K562 (cell line): ENCODE data around the gene GHDC. TPM values are rescaled to one million over a fixed set of nuclear protein-coding genes. Genes with fewer than 3 reads are reported as not detected.

Experiments used
- ATAC-seq: fragments of 200-7000 bp; cut with Tn5 transposase; 3 replicates; pipeline ENCODE4 v1.9.1; 2020; ENCODE audit warnings: moderate library complexity
- BruUV-seq: library from RNA; stranded (reverse); fragments of 400-500 nt; replicated peaks from 2 replicates; lab custom pipeline; 2021; lab: Mats Ljungman, UMichigan
- CTCF ChIA-PET: fragments of 300-600 bp; formaldehyde crosslinking; extraction: SDS; loops from one replicate; lab custom pipeline; 2021; ENCODE audit warnings: low intra/inter-chr PET ratio; lab: Yijun Ruan, JAX
- POLR2A ChIA-PET: fragments of 300-600, 350-650 bp; sonication (Branson Sonifier 250); formaldehyde crosslinking; extraction: SDS; loops from one replicate; lab custom pipeline; 2021; ENCODE audit warnings: antibody characterized with exemption, inconsistent platforms; lab: Yijun Ruan, JAX
- DNase-seq, 4 experiments: peaks; one replicate each; pipeline versions ENCODE4 v3.0.0 to v3.0.0-alpha.2; 2011 to 2018; ENCODE audit warnings: low spot score in 3 of 4, mixed read lengths in 3 of 4; ENCODE audit errors: extremely low read depth in 1 of 4
- FAIRE-seq: peaks from 2 replicates; lab custom pipeline; 2011; peaks lifted over from hg19 to GRCh38; lab: Jason Lieb, UNC
- H2AFZ ChIP-seq: 2 replicates; pipeline ENCODE4 v1.6.0; 2011; ENCODE audit warnings: low read depth, low read length, control low read depth, inconsistent platforms
- H3K27ac ChIP-seq: fragments of 200-600 bp; 3 replicates; pipeline ENCODE4 v1.8.0; 2011; ENCODE audit warnings: low read depth, mild to moderate bottlenecking, control low read depth, inconsistent platforms, low read length, moderate library complexity, mixed read lengths; ENCODE audit errors: extremely low read depth
- H3K27me3 ChIP-seq, 2 experiments: fragments of 300-600 bp in 1 of 2; 2 replicates in 1 of 2; 3 replicates in 1 of 2; pipeline versions ENCODE4 v1.6.0 to v1.8.0; 2011; ENCODE audit warnings: inconsistent platforms in 2 of 2, low read length in 2 of 2, mild to moderate bottlenecking in 1 of 2, mixed read lengths in 1 of 2, moderate library complexity in 1 of 2; ENCODE audit not compliant: control insufficient read depth in 2 of 2, insufficient read depth in 2 of 2
- H3K36me3 ChIP-seq: fragments of 300-600 bp; 3 replicates; pipeline ENCODE4 v1.8.0; 2011; ENCODE audit warnings: mild to moderate bottlenecking, low read length, inconsistent platforms; ENCODE audit not compliant: control insufficient read depth, insufficient read depth
- H3K4me1 ChIP-seq, 2 experiments: fragments of 200-600 bp in 1 of 2; replicated peaks in 1 of 2; 2 replicates in 1 of 2; 3 replicates in 1 of 2; pipeline versions ENCODE4 v1.5.1 to v1.8.0; 2011; ENCODE audit warnings: inconsistent platforms in 2 of 2, low read length in 2 of 2, mild to moderate bottlenecking in 1 of 2, mixed read lengths in 1 of 2, moderate library complexity in 1 of 2; ENCODE audit not compliant: control insufficient read depth in 2 of 2, insufficient read depth in 2 of 2
- H3K4me2 ChIP-seq: 2 replicates; pipeline ENCODE4 v1.6.1; 2011; ENCODE audit warnings: low read length, control low read depth, inconsistent platforms, mixed read lengths; ENCODE audit not compliant: insufficient read depth
- H3K4me3 ChIP-seq: fragments of 200-600 bp; sonication (generic), shearing (Covaris generic); 2 replicates; pipeline ENCODE4 v1.5.1; 2016; ENCODE audit warnings: control low read depth, inconsistent platforms
- H3K79me2 ChIP-seq: fragments of 200-600 bp; 3 replicates; pipeline ENCODE4 v1.8.0; 2011; ENCODE audit warnings: low read length, inconsistent platforms; ENCODE audit not compliant: control insufficient read depth, insufficient read depth
- H3K9ac ChIP-seq, 2 experiments: 2 replicates each; pipeline versions ENCODE4 v1.6.0 to v1.6.1; 2011; ENCODE audit warnings: low read depth in 2 of 2, low read length in 2 of 2, control low read depth in 1 of 2, inconsistent platforms in 1 of 2, mild to moderate bottlenecking in 1 of 2, mixed read lengths in 1 of 2; ENCODE audit not compliant: insufficient read depth in 1 of 2
- H3K9me1 ChIP-seq: one replicate; pipeline ENCODE4 v1.6.0; 2011; ENCODE audit warnings: inconsistent platforms, mild to moderate bottlenecking, low read length, moderate library complexity; ENCODE audit not compliant: control insufficient read depth, insufficient read depth
- H3K9me3 ChIP-seq: replicated peaks from 2 replicates; pipeline ENCODE4 v1.5.1; 2011; ENCODE audit warnings: low read depth, low read length, inconsistent platforms; ENCODE audit not compliant: control insufficient read depth, insufficient read depth
- H4K20me1 ChIP-seq: replicated peaks from 2 replicates; pipeline ENCODE4 v1.6.1; 2011; ENCODE audit warnings: low read length, inconsistent platforms, mixed read lengths; ENCODE audit not compliant: control insufficient read depth, insufficient read depth
- POLR2G ChIP-seq: fragments of 200-400 bp; formaldehyde crosslinking; IDR thresholded peaks from 2 replicates; pipeline ENCODE4 v1.6.1; 2017; ENCODE audit warnings: low read depth, mild to moderate bottlenecking, antibody characterized with exemption, low read length, moderate library complexity
- TFE3 ChIP-seq: fragments of 450-650 bp; formaldehyde crosslinking; IDR thresholded peaks from 2 replicates; pipeline ENCODE4 v1.4.0; 2020; ENCODE audit warnings: mild to moderate bottlenecking, mixed read lengths
- ZNF175 ChIP-seq: fragments of 200-800 bp; sonication (Bioruptor generic); IDR thresholded peaks from 2 replicates; pipeline ENCODE4 v1.6.1; 2016; ENCODE audit warnings: low read depth, mild to moderate bottlenecking, missing genetic modification characterization, missing compliant biosample characterization
- WGBS: fragments of 100-300 bp; shearing (Covaris generic); methylation state at CpG from one replicate; pipeline ENCODE4 v1.1.6; 2016; ENCODE audit warnings: low coverage, mixed read lengths; ENCODE audit not compliant: insufficient coverage; ENCODE audit errors: missing lambda C conversion rate; 5-methylcytosine and 5-hydroxymethylcytosine counted together
- in situ Hi-C: fragments of 300-500 bp; cut with MboI; formaldehyde crosslinking; loops from 4 replicates; pipeline ENCODE4 v1.15.0; 2018; ENCODE audit warnings: inconsistent platforms, mixed read lengths
- intact Hi-C: fragments of 100-400 bp; cut with micrococcal nuclease; formaldehyde crosslinking; loops from 2 replicates; pipeline ENCODE4 v1.14.2; 2022
- polyA plus RNA-seq, 8 experiments: library from polyadenylated mRNA; depleted of rRNA in 4 of 8; stranded (reverse) in 5 of 8; unstranded in 3 of 8; fragments of >200 nt; fragmentation: Nextera tagmentation in 2 of 8; fragmentation: Illumina TruSeq in 1 of 8; extraction: Ambion mirVana in 2 of 8; extraction: Trizol in 1 of 8; gene quantifications; 2 replicates each; pipeline versions ENCODE4 v1.2.1 to v1.2.3, GENCODE V29; 2011 to 2014; ENCODE audit warnings: inconsistent platforms in 1 of 8, missing spikeins in 1 of 8
- total RNA-seq, 7 experiments: library from RNA; depleted of rRNA in 6 of 7; stranded (reverse); fragments of >200 nt in 6 of 7; fragmentation: Illumina TruSeq in 2 of 7; extraction: Trizol in 2 of 7; gene quantifications; 2 replicates each; pipeline versions ENCODE4 v1.2.1 to v1.2.3, GENCODE V29; 2011 to 2021; ENCODE audit warnings: low replicate concordance in 1 of 7

Gene GHDC
- total and polyA plus RNA-seq, 9 of the 15 experiments (the other 6 are each of a cell fraction or from before 2014, with no cell fraction given) = 0.65 to 23.2 (median 11.2) TPM

DNA sequence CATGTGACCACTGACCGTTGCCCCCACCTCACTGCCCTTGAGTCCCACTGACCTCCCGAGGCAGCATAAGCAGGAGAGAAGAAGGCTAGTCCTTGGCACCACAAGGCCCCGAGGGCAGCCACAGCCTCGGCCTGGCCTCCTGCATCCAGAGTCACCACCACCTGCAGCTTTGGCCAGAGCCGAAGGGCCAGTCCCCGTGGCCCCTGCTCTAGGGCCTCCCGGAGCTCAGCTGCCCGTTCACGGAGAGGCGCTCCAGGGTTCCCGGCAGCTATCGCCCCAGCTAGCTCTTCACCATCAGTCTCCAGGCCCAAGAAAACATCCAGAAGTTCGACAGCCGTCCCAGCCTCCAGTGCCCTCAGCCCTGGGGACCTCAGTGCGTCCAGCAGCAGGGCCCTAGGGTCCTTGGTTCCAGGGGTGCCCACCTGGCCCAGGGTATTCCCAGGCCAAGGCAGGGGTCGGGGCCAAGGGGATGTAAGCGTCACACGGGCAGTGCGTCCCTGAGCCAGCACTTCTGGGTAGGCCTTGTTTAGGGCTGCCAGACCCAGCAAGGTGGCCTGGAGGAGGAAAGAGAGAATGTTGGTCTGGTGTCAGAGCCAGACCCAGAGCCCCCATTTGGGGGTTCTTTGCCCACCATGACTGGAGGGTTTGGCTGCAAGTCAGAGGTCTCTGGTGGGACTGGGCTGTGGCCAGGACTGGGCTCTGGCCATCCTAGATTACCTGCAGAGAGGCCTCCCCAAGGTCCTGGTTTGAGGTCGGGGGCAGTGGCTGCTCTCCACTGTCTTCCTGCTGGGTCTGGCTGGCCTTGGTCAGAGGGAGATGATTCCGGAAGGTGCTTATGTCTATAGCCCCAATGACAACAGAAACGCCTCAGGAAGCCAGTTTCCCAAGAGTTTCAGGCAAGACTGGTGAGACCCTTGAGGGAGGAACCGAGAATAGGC lies 1.8 kb downstream of the GHDC start:
- no TSS peak for BruUV-seq
- no peaks in the 10 kb centered on the region for H3K27me3 ChIP-seq
- ATAC-seq (no peak), FAIRE-seq (no peak), DNase-seq (no peak)
- TF ChIP-seq ZNF175 (CRISPR knock-in tag) (no peak), POLR2G (peak; percentile 27; the same call in 1 of the 2 replicates), TFE3 (CRISPR knock-in tag) (peak; percentile 28; the same call in 1 of the 2 replicates)
- POLR2A ChIA-PET = interaction anchor here (1.2 kb wide), 1 partner anchor 17 kb away, joined by 3 read pairs; no protein-coding TSS in a partner anchor
- intact Hi-C loops = no loop called here
- peaks cover 6 to 29% of the 10 kb centered on the region in 2 experiments; a peak in 3 of 5 replicates for H3K4me1 ChIP-seq
- WGBS = 90% methylated on average over 22 of the region's 23 CpGs
- no peak overlapping the region for H3K27ac ChIP-seq
- no peaks in the 10 kb centered on the region for H3K9me1 ChIP-seq
- H2AFZ ChIP-seq = no peak overlapping the region
- CTCF ChIA-PET = no interaction called here
- in situ Hi-C loops = no loop called here
- H3K9ac ChIP-seq = peak overlapping the region in 1 of 2 experiments; percentile 57; a peak in 2 of 4 replicates
- H4K20me1 ChIP-seq = no peaks in the 10 kb centered on the region
- H3K9me3 ChIP-seq = no peaks in the 10 kb centered on the region
- H3K36me3 ChIP-seq = peaks cover 2% of the 10 kb centered on the region; the same call in 1 of the 3 replicates
- no peak overlapping the region for H3K4me2 ChIP-seq
- H3K79me2 ChIP-seq = peaks cover 11% of the 10 kb centered on the region; the same call in 2 of the 3 replicates
- no peak overlapping the region for H3K4me3 ChIP-seq
